ENCODE data around the gene HEATR5A.
"Not testable (repeated sequence)": the region's sequence is repeated elsewhere in the genome, so short reads cannot be mapped to it uniquely, and the experiment has no call there.

The HEATR5A gene

GRCh38 chr14:31283153-31283552, 137.2 kb downstream of the HEATR5A start:
- DNase-seq (ENCODE audit: low spot score) = no peak

GRCh38 chr14:31280871-31281220, 139.5 kb downstream of the HEATR5A start:
- DNase-seq (ENCODE audit: low spot score) = no peak

- DNase-seq (ENCODE audit: low spot score) = no peak
Observed at GRCh38 chr14:31280132-31280870, 140.0 kb downstream of the HEATR5A start.

- DNase-seq (ENCODE audit: low spot score) = no peak
Observed at GRCh38 chr14:31278883-31279282, 141.5 kb downstream of the HEATR5A start.

- no peak for DNase-seq (ENCODE audit: low spot score)
Observed at GRCh38 chr14:31277085-31277484, 143.3 kb downstream of the HEATR5A start.

- DNase-seq (ENCODE audit: low spot score) = not testable (repeated sequence)
Observed at GRCh38 chr14:31276417-31276816, 143.9 kb downstream of the HEATR5A start.

GRCh38 chr14:31275731-31276130, 144.6 kb downstream of the HEATR5A start:
- no peak for DNase-seq (ENCODE audit: low spot score)

GRCh38 chr14:31271648-31272047, 148.7 kb downstream of the HEATR5A start:
- no peak for DNase-seq (ENCODE audit: low spot score)

GRCh38 chr14:31270196-31270772, 150.1 kb downstream of the HEATR5A start:
- no peak for DNase-seq (ENCODE audit: low spot score)

- no peak for DNase-seq (ENCODE audit: low spot score)
Observed at GRCh38 chr14:31269634-31270195, 150.6 kb downstream of the HEATR5A start.

- DNase-seq (ENCODE audit: low spot score) = no peak
Observed at GRCh38 chr14:31268216-31268615, 152.1 kb downstream of the HEATR5A start.

- no peak for DNase-seq (ENCODE audit: low spot score)
Observed at GRCh38 chr14:31266437-31267331, 153.7 kb downstream of the HEATR5A start.

GRCh38 chr14:31265701-31266398, 154.5 kb downstream of the HEATR5A start:
- peak; percentile 17 for DNase-seq (ENCODE audit: low spot score)

GRCh38 chr14:31263485-31264133, 156.7 kb downstream of the HEATR5A start:
- DNase-seq (ENCODE audit: low spot score) = no peak

- DNase-seq (ENCODE audit: low spot score) = no peak
Observed at GRCh38 chr14:31261859-31262731, 158.3 kb downstream of the HEATR5A start.

- no peak for DNase-seq (ENCODE audit: low spot score)
Observed at GRCh38 chr14:31261523-31261858, 158.9 kb downstream of the HEATR5A start.

GRCh38 chr14:31259040-31259435, 161.3 kb downstream of the HEATR5A start:
- not testable (repeated sequence) for DNase-seq (ENCODE audit: low spot score)

GRCh38 chr14:31258427-31259039, 161.8 kb downstream of the HEATR5A start:
- DNase-seq (ENCODE audit: low spot score) = no peak

- DNase-seq (ENCODE audit: low spot score) = not testable (repeated sequence)
Observed at GRCh38 chr14:31257554-31258426, 162.6 kb downstream of the HEATR5A start.

All from CD4-positive, alpha-beta T cell treated with Interleukin-2 at 100 ng/mL for 4 hours (primary cell).